Mesendoderm (in vitro differentiated cells): ENCODE measurements around the gene SLC44A4.
"Not testable (repeated sequence)": the region's sequence is repeated elsewhere in the genome, so short reads cannot be mapped to it uniquely, and the experiment has no call there.

ENCODE experiments used
- DNase-seq: peaks from one replicate; pipeline ENCODE4 v3.0.0; 2013
- H2AK5ac ChIP-seq: 2 replicates; pipeline ENCODE4 v1.6.1; 2013; ENCODE audit warnings: low read length, inconsistent platforms
- H2BK120ac ChIP-seq: 2 replicates; pipeline ENCODE4 v1.6.1; 2013; ENCODE audit warnings: low read depth, mild to moderate bottlenecking, low read length, moderate library complexity, mixed read lengths
- H2BK15ac ChIP-seq: replicated peaks from 2 replicates; pipeline ENCODE4 v1.6.1; 2013; ENCODE audit warnings: low read depth, mild to moderate bottlenecking, moderate library complexity
- H2BK5ac ChIP-seq: 2 replicates; pipeline ENCODE4 v1.6.1; 2013; ENCODE audit warnings: low read length, inconsistent platforms
- H3K18ac ChIP-seq: 2 replicates; pipeline ENCODE4 v1.6.1; 2013; ENCODE audit warnings: mild to moderate bottlenecking, low read length, mixed read lengths
- H3K23ac ChIP-seq: one replicate; pipeline ENCODE4 v1.6.1; 2013; ENCODE audit warnings: low read length
- H3K27ac ChIP-seq: 2 replicates; pipeline ENCODE4 v1.5.1; 2013; ENCODE audit warnings: low read depth, mild to moderate bottlenecking, inconsistent platforms, low read length, moderate library complexity
- H3K27me3 ChIP-seq: 2 replicates; pipeline ENCODE4 v1.6.1; 2013; ENCODE audit warnings: low read length, control low read depth, mild to moderate bottlenecking, inconsistent platforms; ENCODE audit not compliant: insufficient read depth, poor library complexity
- H3K36me3 ChIP-seq: 2 replicates; pipeline ENCODE4 v1.6.1; 2013; ENCODE audit warnings: low read length, inconsistent platforms; ENCODE audit not compliant: control insufficient read depth, insufficient read depth
- H3K4ac ChIP-seq: one replicate; pipeline ENCODE4 v1.6.1; 2013; ENCODE audit warnings: low read depth, mild to moderate bottlenecking, low read length, moderate library complexity
- H3K4me1 ChIP-seq: 2 replicates; pipeline ENCODE4 v1.6.1; 2013; ENCODE audit warnings: low read depth, low read length, inconsistent platforms; ENCODE audit not compliant: control insufficient read depth
- H3K4me2 ChIP-seq: 2 replicates; pipeline ENCODE4 v1.6.1; 2013; ENCODE audit warnings: low read length
- H3K4me3 ChIP-seq: 2 replicates; pipeline ENCODE4 v1.5.1; 2013; ENCODE audit warnings: mild to moderate bottlenecking, low read length
- H3K56ac ChIP-seq: one replicate; pipeline ENCODE4 v1.6.1; 2013; ENCODE audit warnings: low read length
- H3K79me1 ChIP-seq: 2 replicates; pipeline ENCODE4 v1.6.1; 2013; ENCODE audit warnings: low read length, inconsistent platforms
- H3K79me2 ChIP-seq: 2 replicates; pipeline ENCODE4 v1.6.1; 2013; ENCODE audit warnings: mild to moderate bottlenecking, low read length; ENCODE audit not compliant: control insufficient read depth, insufficient read depth
- H3K9ac ChIP-seq: 2 replicates; pipeline ENCODE4 v1.6.1; 2013; ENCODE audit warnings: low read length, inconsistent platforms
- H4K5ac ChIP-seq: one replicate; pipeline ENCODE4 v1.6.1; 2013; ENCODE audit warnings: low read length
- H4K8ac ChIP-seq: one replicate; pipeline ENCODE4 v1.6.1; 2013; ENCODE audit warnings: low read depth, mild to moderate bottlenecking, control low read depth, low read length, moderate library complexity
- WGBS: extraction: QIAGEN DNeasy Blood & Tissue Kit; methylation state at CpG from one replicate; pipeline ENCODE4 v1.1.7; 2013; ENCODE audit warnings: low lambda C conversion rate, missing lambda C conversion rate; ENCODE audit not compliant: insufficient coverage; ENCODE audit errors: extremely low coverage; 5-methylcytosine and 5-hydroxymethylcytosine counted together

The SLC44A4 gene

DNA sequence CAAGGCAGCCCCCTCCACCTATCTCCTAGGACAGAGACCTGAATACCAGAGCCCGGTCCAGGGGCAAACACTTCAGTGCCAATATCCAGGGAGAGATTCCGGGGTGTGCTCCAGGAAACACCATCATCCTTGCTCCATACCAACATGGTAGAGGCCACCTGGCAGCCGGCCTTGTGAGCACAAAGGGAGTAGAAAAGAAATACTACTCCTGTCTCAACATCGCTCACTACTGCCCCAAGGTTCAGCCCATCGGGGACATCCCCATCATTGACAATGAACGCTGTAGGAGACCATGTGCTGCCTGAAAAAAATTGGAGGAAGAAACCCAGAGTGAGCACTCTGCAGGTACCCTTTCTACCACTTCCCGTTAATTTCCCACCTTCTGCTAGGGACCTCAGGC lies 17.6 kb downstream of the SLC44A4 start:
- DNase-seq: no peak
- Histone ChIP-seq H2BK5ac (no peak overlapping the region), H3K4ac (no peak overlapping the region), H4K5ac (no peak overlapping the region), H3K23ac (no peak overlapping the region), H3K4me3 (no peak overlapping the region), H2AK5ac (no peak overlapping the region), H2BK120ac (no peak overlapping the region), H3K4me2 (no peak overlapping the region), H3K4me1 (no peaks in the 10 kb centered on the region), H2BK15ac (no peak overlapping the region), H3K9ac (no peak overlapping the region), H3K79me1 (no peaks in the 10 kb centered on the region), H3K79me2 (no peaks in the 10 kb centered on the region), H3K27ac (no peak overlapping the region), H4K8ac (no peak overlapping the region), H3K36me3 (peaks cover 2% of the 10 kb centered on the region), H3K56ac (no peak overlapping the region), H3K18ac (no peak overlapping the region), H3K27me3 (no peaks in the 10 kb centered on the region)
- WGBS: no CpG with 5 or more reads among the region's 7 CpGs

DNA sequence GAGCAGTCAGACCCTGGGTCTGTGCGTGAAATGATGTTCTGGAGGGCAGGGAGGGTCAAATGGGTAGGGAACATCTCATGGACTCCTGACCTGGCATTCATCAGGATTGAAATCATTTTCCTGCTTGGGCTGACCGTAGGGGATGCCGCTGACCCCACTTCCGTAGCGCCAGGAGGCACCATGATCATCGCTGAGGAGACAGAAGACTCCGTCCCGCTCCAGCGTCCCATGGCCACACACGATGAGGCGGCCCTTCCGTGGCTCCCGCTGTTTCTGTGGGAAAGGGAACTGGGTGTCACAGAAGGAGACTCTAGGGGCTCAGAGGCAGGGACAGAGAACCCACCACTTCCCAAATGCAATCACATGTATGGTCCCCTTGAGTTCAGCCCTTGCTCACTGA lies 18.4 kb downstream of the SLC44A4 start:
- Histone ChIP-seq H3K18ac (no peak overlapping the region), H3K36me3 (peaks cover 2% of the 10 kb centered on the region), H2BK120ac (no peak overlapping the region), H3K27me3 (no peaks in the 10 kb centered on the region), H3K79me2 (no peaks in the 10 kb centered on the region), H3K4me2 (no peak overlapping the region), H2BK5ac (no peak overlapping the region), H4K8ac (no peak overlapping the region), H3K4ac (no peak overlapping the region), H3K4me3 (no peak overlapping the region), H3K9ac (no peak overlapping the region), H3K4me1 (no peaks in the 10 kb centered on the region), H3K23ac (no peak overlapping the region), H3K56ac (no peak overlapping the region), H3K79me1 (no peaks in the 10 kb centered on the region), H2AK5ac (no peak overlapping the region), H4K5ac (no peak overlapping the region), H2BK15ac (no peak overlapping the region), H3K27ac (no peak overlapping the region)
- DNase-seq: no peak
- no CpG with 5 or more reads among the region's 13 CpGs for WGBS

DNA sequence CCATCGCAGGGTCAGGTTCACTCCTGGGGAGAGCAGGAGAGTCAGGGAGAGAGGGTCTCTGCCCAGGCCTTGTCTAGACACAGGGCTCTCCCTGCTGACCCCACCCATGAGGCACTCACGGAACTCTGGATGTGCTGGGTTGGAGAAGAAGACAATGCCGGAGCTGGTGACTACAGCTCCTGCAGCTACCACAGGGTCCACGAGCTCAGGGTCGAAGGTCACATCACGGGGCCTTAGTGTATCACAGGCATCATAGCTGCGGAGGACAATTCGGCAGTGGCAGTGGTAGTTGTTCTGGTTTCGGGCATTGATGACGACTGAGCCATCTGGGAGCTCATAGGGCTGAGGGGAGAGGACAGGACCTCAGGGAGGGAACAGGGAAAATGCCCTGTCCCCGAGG lies 18.9 kb downstream of the SLC44A4 start:
- WGBS: no CpG with 5 or more reads among the region's 11 CpGs
- Histone ChIP-seq H4K5ac (no peak overlapping the region), H2BK120ac (no peak overlapping the region), H2AK5ac (no peak overlapping the region), H3K4ac (no peak overlapping the region), H2BK5ac (no peak overlapping the region), H3K27ac (no peak overlapping the region), H3K79me2 (no peaks in the 10 kb centered on the region), H3K9ac (no peak overlapping the region), H4K8ac (no peak overlapping the region), H3K18ac (no peak overlapping the region), H3K23ac (no peak overlapping the region), H3K4me3 (no peak overlapping the region), H3K27me3 (no peaks in the 10 kb centered on the region), H3K79me1 (no peaks in the 10 kb centered on the region), H2BK15ac (no peak overlapping the region), H3K4me1 (no peaks in the 10 kb centered on the region), H3K56ac (no peak overlapping the region), H3K36me3 (peaks cover 2% of the 10 kb centered on the region), H3K4me2 (no peak overlapping the region)
- no peak for DNase-seq

- Histone ChIP-seq H4K8ac (no peak overlapping the region), H3K4ac (no peak overlapping the region), H3K4me1 (no peaks in the 10 kb centered on the region), H2BK15ac (no peak overlapping the region), H3K18ac (no peak overlapping the region), H2AK5ac (no peak overlapping the region), H3K4me2 (no peak overlapping the region), H3K27ac (no peak overlapping the region), H3K23ac (no peak overlapping the region), H3K79me1 (no peaks in the 10 kb centered on the region), H3K79me2 (no peaks in the 10 kb centered on the region), H3K4me3 (no peak overlapping the region), H2BK120ac (no peak overlapping the region), H3K56ac (no peak overlapping the region), H4K5ac (no peak overlapping the region), H2BK5ac (no peak overlapping the region), H3K9ac (no peak overlapping the region), H3K36me3 (peaks cover 2% of the 10 kb centered on the region), H3K27me3 (no peaks in the 10 kb centered on the region)
- DNase-seq: no peak
- WGBS: no CpG with 5 or more reads among the region's 8 CpGs
Measured at GRCh38 chr6:31858707-31859106, 20.1 kb downstream of the SLC44A4 start.

DNA sequence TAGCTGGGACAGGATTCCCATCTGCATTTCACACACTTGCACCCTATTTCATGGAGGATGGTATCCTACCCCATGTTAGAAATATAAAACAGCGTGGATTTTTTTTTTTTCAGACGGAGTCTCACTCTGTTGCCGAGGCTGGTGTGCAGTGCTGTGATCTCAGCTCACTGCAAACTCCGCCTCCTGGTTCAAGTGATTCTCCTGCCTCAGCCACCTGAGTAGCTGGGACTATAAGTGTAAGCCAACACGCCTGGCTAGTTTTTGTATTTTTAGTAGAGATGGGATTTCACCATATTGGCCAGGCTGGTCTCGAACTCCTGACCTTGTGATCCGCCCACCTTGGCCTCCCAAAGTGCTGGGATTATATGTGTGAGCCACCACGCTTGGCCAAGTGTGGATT lies 21.0 kb downstream of the SLC44A4 start:
- not testable (repeated sequence) for H3K27me3 ChIP-seq, H3K4me3 ChIP-seq, H2BK15ac ChIP-seq, H3K4ac ChIP-seq, DNase-seq, H2AK5ac ChIP-seq, H4K8ac ChIP-seq, H3K9ac ChIP-seq, H3K4me1 ChIP-seq, H3K23ac ChIP-seq, H3K56ac ChIP-seq, H3K4me2 ChIP-seq, H3K36me3 ChIP-seq, H2BK120ac ChIP-seq, H3K79me1 ChIP-seq, H3K18ac ChIP-seq, H4K5ac ChIP-seq, H3K79me2 ChIP-seq, H2BK5ac ChIP-seq, H3K27ac ChIP-seq
- WGBS: no CpG with 5 or more reads among the region's 8 CpGs

GRCh38 chr6:31851980-31852718 lies 26.6 kb downstream of the SLC44A4 start:
- not testable (repeated sequence) for H3K27me3 ChIP-seq, H2BK15ac ChIP-seq, H2BK120ac ChIP-seq, H2AK5ac ChIP-seq, H3K4ac ChIP-seq, H2BK5ac ChIP-seq, H3K27ac ChIP-seq, H3K56ac ChIP-seq, H3K36me3 ChIP-seq, H3K79me1 ChIP-seq, H3K9ac ChIP-seq, H3K4me1 ChIP-seq, H4K8ac ChIP-seq, DNase-seq, H3K18ac ChIP-seq, H3K4me3 ChIP-seq, H3K4me2 ChIP-seq, H4K5ac ChIP-seq, H3K79me2 ChIP-seq, H3K23ac ChIP-seq
- no CpG with 5 or more reads among the region's 35 CpGs for WGBS
